ENCODE measurements around the gene AADACL4.
"Not testable (repeated sequence)": the region's sequence is repeated elsewhere in the genome, so short reads cannot be mapped to it uniquely, and the experiment has no call there.

Gene AADACL4

DNA sequence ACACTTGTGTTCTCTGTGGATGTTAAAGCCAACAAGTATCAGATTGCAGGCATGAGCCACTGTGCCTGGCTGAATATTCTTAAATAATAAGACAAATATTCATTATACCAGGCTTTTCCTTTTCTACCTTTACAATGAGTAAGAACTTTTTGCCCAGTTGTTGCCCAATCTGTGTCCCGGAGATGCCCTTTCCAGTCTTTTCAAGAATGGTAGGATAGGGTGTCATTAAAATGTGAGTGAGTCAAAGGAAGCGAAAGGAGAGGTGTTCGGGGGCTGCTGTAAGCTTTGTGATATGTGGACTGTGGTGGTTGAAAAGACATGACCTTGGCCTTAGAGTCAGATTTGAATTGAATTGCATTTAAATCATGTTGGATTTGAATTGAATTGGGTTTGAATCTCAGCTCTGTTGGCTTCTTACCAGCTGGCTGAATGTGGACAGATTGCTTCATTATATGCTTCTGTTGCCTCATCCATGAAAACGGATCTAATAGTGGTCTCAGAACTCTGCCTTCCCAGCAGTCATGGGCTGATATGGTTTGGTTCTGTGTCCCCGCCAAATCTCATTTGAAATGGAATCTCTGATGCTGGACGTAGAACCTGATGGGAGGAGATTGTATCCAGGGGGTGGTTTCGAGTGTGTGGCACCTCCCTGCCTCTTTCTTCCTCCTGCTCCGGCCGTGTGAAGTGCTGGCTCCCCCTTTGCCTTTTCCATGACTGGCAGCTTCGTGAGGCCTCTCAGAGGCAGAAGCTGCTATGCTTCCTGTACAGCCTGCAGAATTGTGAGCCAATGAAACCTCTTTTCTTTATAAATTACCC, 49.3 kb downstream of the AADACL4 start:
- no peak for DNase-seq (ENCODE audit: low read depth, low spot score)
- no peak overlapping the region for H3K4me3 ChIP-seq (ENCODE audit: low read length)

DNA sequence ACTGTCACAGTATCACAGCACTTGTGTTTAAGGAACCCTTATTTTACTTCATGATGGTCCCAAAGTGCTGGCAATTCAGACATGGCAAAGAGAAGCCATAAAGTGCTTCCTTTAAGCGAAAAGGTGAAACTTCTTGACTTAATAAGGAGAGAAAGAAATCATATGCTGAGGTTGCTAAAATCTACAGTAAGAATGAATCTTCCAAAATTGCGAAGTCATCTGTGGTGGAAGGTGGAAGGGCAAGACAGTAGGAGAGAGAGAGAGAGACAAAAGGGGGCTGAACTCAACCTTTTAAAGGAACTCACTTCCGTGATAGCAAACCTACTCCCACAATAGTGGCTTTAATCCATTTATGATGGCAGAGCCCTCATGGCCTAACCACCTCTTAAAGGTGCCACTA, 52.8 kb downstream of the AADACL4 start:
- H3K4me3 ChIP-seq (ENCODE audit: low read length) = no peak overlapping the region
- DNase-seq (ENCODE audit: low read depth, low spot score) = no peak

DNA sequence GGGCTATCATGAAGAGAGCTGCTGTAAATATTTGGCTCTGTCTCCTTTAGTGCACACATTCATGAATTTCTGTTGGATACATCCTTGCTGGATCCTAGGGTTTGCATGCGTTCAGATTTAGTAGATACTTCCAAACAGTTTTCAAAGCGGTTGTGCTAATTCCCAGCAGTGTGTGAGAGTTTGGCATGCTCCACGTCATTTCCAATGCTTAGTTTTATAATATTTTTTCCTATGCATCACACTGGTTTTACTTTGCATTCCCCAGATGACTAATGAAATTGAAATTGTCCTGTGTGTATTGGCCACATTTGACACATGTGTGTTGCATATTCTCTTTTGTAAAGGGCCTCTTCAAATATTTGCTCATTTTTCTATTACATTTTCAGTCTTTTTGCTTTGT, 53.5 kb downstream of the AADACL4 start:
- H3K4me3 ChIP-seq (ENCODE audit: low read length) = no peak overlapping the region
- DNase-seq (ENCODE audit: low read depth, low spot score) = no peak

DNA sequence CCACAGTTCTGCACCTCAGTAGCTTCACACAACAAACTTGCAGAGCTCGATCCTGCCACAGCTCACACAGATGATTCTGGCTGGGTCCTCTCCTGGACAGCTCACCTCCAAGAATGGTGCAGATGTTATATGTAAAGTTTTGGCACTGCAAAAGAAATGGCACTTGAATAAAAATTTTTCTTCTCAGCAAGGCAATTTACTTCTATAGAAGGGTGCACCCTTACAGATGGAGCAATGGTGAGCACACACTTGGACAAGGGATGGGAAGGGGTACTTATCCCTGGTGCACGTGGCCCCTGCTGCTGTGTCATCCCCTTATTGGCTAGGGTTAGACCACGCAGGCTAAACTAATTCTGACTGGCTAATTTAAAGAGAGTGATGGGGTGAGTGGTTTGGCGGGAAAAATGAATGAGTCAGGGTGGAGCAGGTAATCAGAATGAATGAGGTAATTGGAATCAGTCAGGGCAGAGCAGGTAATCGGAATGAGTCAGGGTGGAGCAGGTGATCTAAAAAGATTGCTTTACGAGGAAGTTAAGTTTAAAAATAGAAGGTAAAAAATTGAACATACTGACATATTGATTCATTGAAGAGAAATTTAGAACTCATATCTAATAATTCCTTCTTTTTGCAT, 60.1 kb downstream of the AADACL4 start:
- H3K4me3 ChIP-seq (ENCODE audit: low read length) = no peak overlapping the region
- no peak for DNase-seq (ENCODE audit: low read depth, low spot score)

DNA sequence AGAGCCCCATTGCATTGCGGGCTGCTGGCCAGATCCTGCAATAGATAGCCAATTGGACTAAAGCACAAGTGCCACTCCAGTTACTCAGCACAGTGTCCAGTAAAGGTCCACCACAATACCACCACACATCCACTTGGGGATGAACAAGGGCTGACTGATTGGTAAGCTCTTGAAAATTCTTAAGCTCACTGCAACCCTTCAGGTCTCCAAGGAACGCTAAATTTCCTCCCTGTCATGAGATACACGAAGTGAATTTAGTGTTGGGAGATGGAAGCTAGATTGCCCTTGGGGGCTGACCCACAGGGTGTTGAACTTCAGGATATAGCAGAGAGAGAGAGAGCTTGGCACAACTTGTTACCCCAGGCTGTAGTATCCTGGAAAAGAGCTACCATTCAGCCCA, 62.2 kb downstream of the AADACL4 start:
- DNase-seq (ENCODE audit: low read depth, low spot score) = no peak
- no peak overlapping the region for H3K4me3 ChIP-seq (ENCODE audit: low read length)

DNA sequence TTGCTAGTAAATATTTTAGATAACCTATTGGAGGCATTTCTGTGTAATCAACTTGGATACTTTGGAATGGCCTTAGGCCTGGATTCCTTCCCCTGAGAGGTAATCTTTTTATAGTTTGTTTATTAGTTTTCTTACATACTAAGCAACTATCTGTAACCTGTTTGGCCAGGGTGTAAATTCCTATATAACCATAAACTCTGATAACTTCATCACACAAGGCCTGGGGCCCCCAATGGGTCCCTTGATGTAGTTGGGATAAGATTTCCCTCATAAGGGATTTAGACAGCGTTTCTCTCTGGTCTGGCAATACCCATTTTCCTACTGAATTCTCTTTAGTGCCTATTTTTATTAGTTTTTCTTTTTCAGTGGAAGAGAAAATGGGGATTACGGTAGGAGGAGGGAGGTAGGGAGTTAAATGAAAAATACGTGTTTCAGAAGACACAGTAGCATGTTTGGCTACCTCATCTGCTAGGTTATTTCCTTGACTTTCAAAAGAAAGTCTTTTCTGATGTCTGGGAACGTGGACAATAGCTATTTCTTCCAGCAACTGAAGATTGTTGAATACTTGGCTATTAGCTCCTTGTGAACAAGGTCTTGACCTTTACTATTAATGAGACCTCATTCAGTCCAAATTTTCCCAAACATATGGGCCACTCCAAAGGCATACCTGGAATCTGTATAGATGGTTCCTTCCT, 64.7 kb downstream of the AADACL4 start:
- no peak overlapping the region for H3K4me3 ChIP-seq (ENCODE audit: low read length)
- DNase-seq (ENCODE audit: low read depth, low spot score) = no peak

DNA sequence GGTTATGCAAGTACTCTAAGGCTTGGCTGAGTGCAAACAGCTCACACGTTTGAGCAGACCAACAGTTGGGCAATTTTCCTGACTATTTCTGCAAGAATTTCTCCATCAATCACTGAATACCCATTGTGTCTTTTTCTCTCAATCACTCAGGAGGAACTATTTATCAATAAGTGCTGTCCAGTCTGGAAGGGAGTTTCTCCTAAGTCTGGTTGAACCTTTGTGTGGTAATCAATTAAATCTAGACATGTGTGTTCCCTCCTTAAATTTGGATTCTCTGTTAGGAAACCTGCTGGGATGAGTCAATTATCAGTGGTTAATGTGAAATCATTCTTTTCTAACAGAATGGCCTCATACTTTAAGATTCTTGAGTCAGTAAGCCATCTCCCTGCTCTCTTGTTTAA, 65.2 kb downstream of the AADACL4 start:
- no peak overlapping the region for H3K4me3 ChIP-seq (ENCODE audit: low read length)
- DNase-seq (ENCODE audit: low read depth, low spot score) = no peak

DNA sequence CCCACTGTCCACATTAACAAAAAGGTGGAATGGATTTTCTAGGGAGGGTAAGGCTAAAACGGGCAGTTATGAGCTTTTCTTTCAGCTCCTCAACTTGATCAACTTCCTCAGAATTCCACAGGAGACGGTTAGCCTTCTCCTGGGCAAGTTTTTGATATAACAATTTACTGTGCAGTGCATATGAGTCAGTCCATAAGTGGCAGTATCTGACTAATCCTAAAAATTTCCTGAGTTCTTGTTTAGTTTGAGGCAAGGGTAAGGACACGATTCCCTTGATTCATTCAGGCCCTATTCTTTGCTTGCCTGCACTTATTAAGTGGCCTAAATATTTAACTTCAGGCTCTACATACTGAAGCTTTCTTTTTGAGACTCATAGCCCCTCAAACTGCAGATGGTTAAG, 65.8 kb downstream of the AADACL4 start:
- no peak for DNase-seq (ENCODE audit: low read depth, low spot score)

DNA sequence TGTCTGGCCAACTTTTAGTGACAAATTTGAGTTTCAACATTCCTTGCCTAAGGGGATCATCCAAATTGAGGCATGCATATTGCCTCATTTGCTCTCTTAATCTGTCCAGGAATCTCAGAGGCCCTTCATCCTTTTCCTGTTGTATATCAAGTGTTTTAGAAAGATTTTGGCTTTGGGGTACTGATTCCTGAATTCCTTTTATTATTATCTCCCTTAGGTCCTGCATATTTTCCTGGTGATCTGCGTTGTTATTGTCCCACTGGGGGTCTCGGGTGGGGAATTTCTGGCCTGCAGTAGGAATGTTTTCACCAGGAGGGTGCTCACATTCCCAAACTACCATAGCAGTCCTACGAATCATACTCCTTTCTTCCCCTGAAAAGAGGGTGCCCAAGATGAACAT, 67.7 kb downstream of the AADACL4 start:
- DNase-seq (ENCODE audit: low read depth, low spot score) = no peak

More for the DNA sequence above, 65.8 kb downstream of the AADACL4 start:
- H3K4me3 ChIP-seq (ENCODE audit: low read length) = no peak overlapping the region

DNA sequence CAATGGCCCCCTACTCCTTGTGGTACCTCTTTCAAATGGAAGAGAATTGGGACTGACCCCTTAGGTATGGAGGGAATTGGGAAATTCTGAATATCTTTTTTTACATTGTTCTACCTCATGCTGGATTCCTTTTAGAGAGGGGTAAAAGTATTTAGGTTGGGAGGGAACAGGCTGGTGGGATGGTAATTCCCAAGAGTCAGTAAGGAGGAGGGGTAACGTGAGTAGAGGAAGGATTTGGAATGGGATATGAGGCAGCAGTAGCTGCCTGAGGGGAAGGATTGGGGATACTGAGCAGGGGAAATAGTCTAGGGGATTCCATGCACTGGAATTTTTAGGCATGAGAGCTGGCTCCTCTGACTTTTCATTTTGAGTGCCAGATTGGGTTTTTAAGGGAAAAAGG, 68.2 kb downstream of the AADACL4 start:
- no peak for DNase-seq (ENCODE audit: low read depth, low spot score)
- no peak overlapping the region for H3K4me3 ChIP-seq (ENCODE audit: low read length)

More for the DNA sequence above, 67.7 kb downstream of the AADACL4 start:
- no peak overlapping the region for H3K4me3 ChIP-seq (ENCODE audit: low read length)

DNA sequence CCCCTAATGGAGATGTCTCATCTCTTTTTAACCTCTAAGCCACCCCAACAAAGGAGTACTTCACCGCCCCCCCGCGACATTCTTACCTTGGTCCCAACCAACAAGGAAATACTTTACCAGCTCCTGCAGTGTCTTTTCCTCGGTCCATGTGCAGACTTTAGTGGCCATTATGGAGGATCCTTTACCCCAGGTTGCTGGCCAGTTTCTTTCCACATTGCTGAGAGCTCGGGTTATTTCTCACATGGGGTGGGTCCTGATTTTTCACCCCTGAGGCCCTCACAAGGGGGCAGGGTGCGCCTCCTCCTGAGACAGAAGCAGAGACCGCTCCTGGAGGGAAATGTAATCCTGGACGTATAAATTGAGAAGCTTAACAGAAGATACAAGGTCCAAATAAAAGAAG, 69.0 kb downstream of the AADACL4 start:
- no peak overlapping the region for H3K4me3 ChIP-seq (ENCODE audit: low read length)
- no peak for DNase-seq (ENCODE audit: low read depth, low spot score)

DNA sequence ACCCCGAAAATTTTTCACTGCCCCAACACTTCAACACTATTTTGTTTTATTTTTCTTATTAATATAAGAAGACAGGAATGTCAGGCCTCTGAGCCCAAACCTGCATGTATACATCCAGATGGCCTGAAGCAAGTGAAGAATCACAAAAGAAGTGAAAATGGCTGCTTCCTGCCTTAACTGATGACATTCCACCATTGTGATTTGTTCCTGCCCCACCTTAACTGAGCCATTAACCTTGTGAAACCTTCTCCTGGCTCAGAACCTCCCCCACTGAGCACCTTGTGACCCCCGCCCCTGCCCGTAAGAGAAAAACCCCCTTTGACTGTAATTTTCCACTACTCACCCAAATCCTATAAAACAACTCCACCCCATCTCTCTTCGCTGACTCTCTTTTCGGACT, 69.8 kb downstream of the AADACL4 start:
- not testable (repeated sequence) for H3K4me3 ChIP-seq (ENCODE audit: low read length)

DNA sequence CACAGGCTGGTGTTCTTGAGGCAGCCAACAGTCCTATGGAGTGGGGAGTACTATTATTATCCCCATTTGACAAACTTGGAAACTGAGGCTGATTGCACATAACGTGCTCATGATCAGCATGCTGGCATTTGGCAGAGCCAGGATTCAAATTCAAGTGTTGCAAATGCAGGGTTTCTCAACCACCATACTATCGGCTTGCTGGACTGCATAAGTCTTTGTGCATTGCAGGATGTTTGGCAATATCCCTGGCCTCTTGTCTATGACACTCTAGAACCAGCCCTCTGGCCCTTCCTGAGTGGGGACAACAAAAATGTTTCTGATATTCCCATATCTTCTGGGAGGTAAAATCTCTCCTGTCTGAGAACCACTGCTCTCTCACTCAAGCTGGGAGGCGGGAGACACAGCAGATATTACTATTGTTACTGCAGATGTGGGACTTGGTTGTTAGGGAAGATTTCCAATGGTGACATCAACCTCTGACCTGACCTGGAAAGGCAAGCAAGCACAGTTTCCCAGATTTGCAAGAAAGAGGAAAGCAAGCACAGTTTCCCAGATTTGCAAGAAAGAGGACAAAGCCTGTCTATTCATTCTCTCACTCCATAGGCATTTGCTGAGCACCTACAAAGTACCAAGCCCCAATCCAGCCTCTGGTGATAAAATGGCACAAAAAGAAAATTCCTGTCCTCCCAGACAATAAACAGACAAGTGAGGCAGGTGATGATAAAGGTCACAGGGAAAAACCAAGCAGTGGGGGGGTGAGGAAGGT, 71.0 kb downstream of the AADACL4 start:
- no peak overlapping the region for H3K4me3 ChIP-seq (ENCODE audit: low read length)
- DNase-seq (ENCODE audit: low read depth, low spot score) = no peak

More for the DNA sequence above, 69.8 kb downstream of the AADACL4 start:
- DNase-seq (ENCODE audit: low read depth, low spot score) = not testable (repeated sequence)

DNA sequence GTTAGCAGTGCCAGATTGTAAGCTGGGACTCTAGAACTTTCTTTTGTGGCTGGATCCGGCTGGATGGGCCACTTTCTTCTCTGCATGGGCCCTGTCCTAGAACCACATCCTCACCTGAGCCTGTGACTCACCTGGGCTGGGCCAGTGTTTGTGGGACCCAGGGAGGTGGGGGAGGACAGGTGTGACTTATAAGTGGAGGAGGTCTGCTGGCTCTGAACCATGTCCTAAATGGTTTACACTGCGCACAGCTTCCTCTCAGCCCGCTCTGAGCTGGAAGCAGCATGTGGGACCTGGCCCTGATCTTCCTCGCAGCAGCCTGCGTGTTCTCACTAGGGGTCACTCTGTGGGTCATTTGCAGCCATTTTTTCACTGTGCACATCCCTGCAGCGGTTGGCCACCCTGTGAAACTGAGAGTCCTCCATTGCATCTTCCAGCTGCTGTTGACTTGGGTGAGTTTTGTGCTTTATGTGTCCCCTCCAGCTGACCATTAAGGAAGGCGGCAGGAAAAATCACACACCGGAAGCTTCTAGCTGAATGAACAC, 72.1 kb downstream of the AADACL4 start, which contains the start of gene AADACL3:
AADACL3 (plus strand) TSS at position 215 of the 542 bp plus-strand sequence; CDS start at position 282, 67 bp downstream.
- no peak within 1 kb of the TSS for H3K4me3 ChIP-seq (ENCODE audit: low read length)
- no peak for DNase-seq (ENCODE audit: low read depth, low spot score)
